ENCODE measurements around the gene CPS1. TPM values are rescaled to one million over a fixed set of nuclear protein-coding genes. Genes with fewer than 3 reads are reported as not detected.

CPS1 gene
- total and polyA plus RNA-seq, 2 of the 4 experiments (the other 2 are of a cell fraction), result 5.4 to 20.1 TPM

- H2BK120ac ChIP-seq (ENCODE audit: low read depth, low read length), result no peak overlapping the region
- in situ Hi-C loops (cut with MboI; ENCODE audit: low sequenced_read_pairs), result no loop called here
- H4K20me1 ChIP-seq (ENCODE audit: insufficient read depth, low read length), result no peaks in the 10 kb centered on the region
- no peaks in the 10 kb centered on the region for H3K27me3 ChIP-seq (ENCODE audit: control insufficient read depth, insufficient read depth, low read length)
- dilution Hi-C loops (cut with HindIII; ENCODE audit: low sequenced_read_pairs, unreplicated experiment), result no loop called here
- no peak overlapping the region for H3K9ac ChIP-seq (ENCODE audit: low read depth, low read length)
- DNase-seq (peak; percentile 29), ATAC-seq (ENCODE audit: low read depth) (no peak)
- ChIA-PET CTCF (no interaction called here), POLR2A (ENCODE audit: unreplicated experiment) (no interaction called here)
- H3K4me3 ChIP-seq (ENCODE audit: insufficient read depth, low read depth, low read length), result no peak overlapping the region
- no peaks in the 10 kb centered on the region for H3K9me1 ChIP-seq (ENCODE audit: insufficient read depth, low read length)
- BruUV-seq (replicated peaks), result no TSS peak
- TF ChIP-seq MAZ (IDR thresholded peaks at IDR 0.05; ENCODE audit: borderline replicate concordance, low read depth, low read length), result no peak
- no peak for TF ChIP-seq CTCF (conservative IDR thresholded peaks at IDR 0.05; ENCODE audit: low read depth, low read length)
- H2BK5ac ChIP-seq (ENCODE audit: low read depth, low read length, poor library complexity, severe bottlenecking), result no peak overlapping the region
- no peaks in the 10 kb centered on the region for H3K9me3 ChIP-seq (ENCODE audit: control insufficient read depth, insufficient read depth, low read length)
- H2BK20ac ChIP-seq (ENCODE audit: low read depth, low read length), result no peak overlapping the region
- no peak overlapping the region for H2AFZ ChIP-seq (replicated peaks; ENCODE audit: low read length, poor library complexity)
- H3K4ac ChIP-seq (ENCODE audit: low read depth, low read length), result no peak overlapping the region
- no peak overlapping the region for H3K27ac ChIP-seq (ENCODE audit: insufficient read depth, low read length)
- no peak overlapping the region for H4K91ac ChIP-seq (ENCODE audit: insufficient read depth, low read depth, low read length)
- intact Hi-C loops (cut with micrococcal nuclease), result no loop called here
- no peak overlapping the region for H2AK5ac ChIP-seq (ENCODE audit: low read depth, low read length)
- no peak overlapping the region for H2BK15ac ChIP-seq (ENCODE audit: low read depth, low read length)
- WGBS, 2 experiments (ENCODE audit: extremely low coverage in 2 of 2, insufficient read length in 1 of 2), result no CpG with 5 or more reads among the region's 1 CpG
- no peak overlapping the region for H3K23ac ChIP-seq (ENCODE audit: low read depth, low read length)
- no peaks in the 10 kb centered on the region for H3K79me1 ChIP-seq (ENCODE audit: low read depth in 1 of 2, low read length in 2 of 2)
- H4K5ac ChIP-seq (ENCODE audit: low read depth, low read length), result no peak overlapping the region
- H3K14ac ChIP-seq (replicated peaks; ENCODE audit: low read depth, low read length), result no peak overlapping the region
- H2AK9ac ChIP-seq (replicated peaks; ENCODE audit: low read depth, low read length, poor library complexity), result no peak overlapping the region
- no peak overlapping the region for H4K8ac ChIP-seq (ENCODE audit: low read depth in 2 of 2, low read length in 2 of 2)
- H3K18ac ChIP-seq (ENCODE audit: low read depth, low read length), result no peak overlapping the region
- no peaks in the 10 kb centered on the region for H3K36me3 ChIP-seq (ENCODE audit: control insufficient read depth, insufficient read depth, low read length)
- no peak overlapping the region for H3K56ac ChIP-seq (ENCODE audit: extremely low read depth, insufficient read depth, low read length)
- no peak overlapping the region for H3K4me2 ChIP-seq (ENCODE audit: low read depth, low read length)
- H3K4me1 ChIP-seq (ENCODE audit: control insufficient read depth, insufficient read depth, low read length), result no peaks in the 10 kb centered on the region
These were observed 97.7 kb downstream of the CPS1 start for GRCh38 chr2:210654091-210654490.

All from IMR-90 (cell line).